ENCODE data around the gene TMEM95. TPM values are rescaled to one million over a fixed set of nuclear protein-coding genes. Genes with fewer than 3 reads are reported as not detected.

TMEM95 gene
- total and polyA plus RNA-seq, 10 of the 15 experiments (the other 5 are each of a cell fraction or from before 2014, with no cell fraction given), result 0.05 to 0.28 TPM; not detected in 8

- no peak for TF ChIP-seq PBX3 (IDR thresholded peaks at IDR 0.05; ENCODE audit: insufficient replicate concordance, low read depth, low read length)
- no peak; the same call in 1 of the 2 replicates for TF ChIP-seq GATAD2B (conservative IDR thresholded peaks at IDR 0.05; ENCODE audit: low read depth)
- TF ChIP-seq CREM (IDR thresholded peaks at IDR 0.05; ENCODE audit: low read depth), result no peak
- TF ChIP-seq RELB (IDR thresholded peaks at IDR 0.05; ENCODE audit: low read depth), result no peak
- TF ChIP-seq CEBPB (IDR thresholded peaks at IDR 0.05; ENCODE audit: borderline replicate concordance in 1 of 2, low read depth in 2 of 2, low read length in 2 of 2), result no peak
- no peak for TF ChIP-seq CTCF (IDR thresholded peaks at IDR 0.05 in 2 of 3, conservative IDR thresholded peaks at IDR 0.05 in 1 of 3; ENCODE audit: control insufficient read depth in 2 of 3, extremely low read depth in 1 of 3, insufficient read depth in 1 of 3, low read depth in 3 of 3, low read length in 3 of 3)
- TF ChIP-seq KDM1A (IDR thresholded peaks at IDR 0.05; ENCODE audit: borderline replicate concordance), result no peak
- TF ChIP-seq PKNOX1 (IDR thresholded peaks at IDR 0.05), result no peak
- peak; percentile 68 for TF ChIP-seq RUNX3 (IDR thresholded peaks at IDR 0.05; ENCODE audit: low read length)
- no peak for TF ChIP-seq ETV6 (conservative IDR thresholded peaks at IDR 0.05 in 1 of 2, IDR thresholded peaks at IDR 0.05 in 1 of 2; ENCODE audit: borderline replicate concordance in 1 of 2, low read depth in 1 of 2)
- TF ChIP-seq ZNF217 (IDR thresholded peaks at IDR 0.05), result no peak
- 0 out of 2 replicates have a peak, but pooled peaks have one; percentile 27 for TF ChIP-seq NKRF (conservative IDR thresholded peaks at IDR 0.05)
- TF ChIP-seq BHLHE40 (IDR thresholded peaks at IDR 0.05; ENCODE audit: borderline replicate concordance in 1 of 2, low read depth in 2 of 2, low read length in 1 of 2), result peak in 1 of 2 experiments; percentile 70; a peak in 2 of 4 replicates
- no peak for TF ChIP-seq TARDBP (IDR thresholded peaks at IDR 0.05; ENCODE audit: borderline replicate concordance)
- no peak for TF ChIP-seq MEF2A (IDR thresholded peaks at IDR 0.05; ENCODE audit: insufficient read depth, low read depth, low read length)
- no peak for TF ChIP-seq E4F1 (IDR thresholded peaks at IDR 0.05; ENCODE audit: borderline replicate concordance, partially characterized antibody)
- TF ChIP-seq POLR2A (IDR thresholded peaks at IDR 0.05; ENCODE audit: low read depth, low read length), result no peak; the same call in 1 of the 2 replicates
- TF ChIP-seq POU2F2 (IDR thresholded peaks at IDR 0.05; ENCODE audit: borderline replicate concordance, low read depth, low read length), result no peak
Measured at GRCh38 chr17:7329997-7330637, 24.8 kb upstream of the TMEM95 start (continued).

All from GM12878 (cell line).